HL-60/S4 treated with phorbol 12-myristate 13-acetate at 8.2 ng/mL for 4 days and 3 days (cell line): Measurements from ENCODE around the gene NR1D2.
"Not testable (repeated sequence)": the region's sequence is repeated elsewhere in the genome, so short reads cannot be mapped to it uniquely, and the experiment has no call there.

Experiments
- in situ Hi-C: fragments of 300-500 bp; cut with MboI; formaldehyde crosslinking; loops from 2 replicates; pipeline ENCODE4 v1.15.0; 2022; ENCODE audit warnings: low sequenced_read_pairs

The NR1D2 gene

DNA sequence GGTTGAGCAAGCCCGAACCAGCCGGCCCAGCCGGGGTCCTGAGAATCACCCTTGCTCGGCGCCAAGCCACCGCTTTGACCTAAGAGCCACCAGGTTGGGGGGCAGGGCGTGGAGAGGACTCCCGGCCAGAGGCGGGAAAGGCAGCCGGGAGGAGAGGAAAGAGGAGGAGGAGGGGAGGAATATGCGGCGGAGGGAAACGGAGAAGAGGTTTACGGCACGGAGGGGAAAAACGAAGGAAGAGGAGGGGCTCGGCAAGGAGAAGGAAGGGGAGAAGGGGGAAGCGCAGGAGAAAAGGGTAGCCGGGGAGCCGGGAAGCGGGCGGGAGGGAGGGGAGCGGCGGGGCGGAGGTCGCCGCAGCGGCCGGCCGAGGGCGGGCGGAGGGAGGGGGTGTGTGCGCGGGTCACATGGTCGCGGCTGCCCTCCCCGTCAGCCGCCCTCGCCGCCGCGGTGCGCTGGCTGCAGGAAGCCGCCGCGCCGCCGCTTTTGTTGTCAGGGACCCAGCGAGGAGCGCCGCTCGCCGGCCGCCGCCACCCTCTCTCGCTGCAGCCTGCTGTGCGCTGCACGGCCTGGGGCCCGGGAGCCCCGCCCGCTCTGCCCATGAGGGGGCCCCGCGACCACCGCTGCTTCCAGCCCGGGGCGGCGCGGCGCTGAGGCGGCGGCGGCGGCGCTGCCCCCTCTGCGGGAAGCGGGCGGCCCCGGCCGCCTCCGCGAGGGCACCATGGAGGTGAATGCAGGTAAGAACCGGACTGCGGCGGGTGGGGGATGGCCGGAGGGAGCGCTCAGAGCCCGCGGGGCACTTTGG, at the start of gene NR1D2:
Gene NR1D2, plus strand, starts transcription at position 426 of the 802 bp plus-strand sequence. Its CDS starts 293 bp downstream, at position 719.
- in situ Hi-C loops = no loop called here

GRCh38 chr3:23900744-23901143, 44.3 kb upstream of the NR1D2 start:
- in situ Hi-C loops = no loop called here

DNA sequence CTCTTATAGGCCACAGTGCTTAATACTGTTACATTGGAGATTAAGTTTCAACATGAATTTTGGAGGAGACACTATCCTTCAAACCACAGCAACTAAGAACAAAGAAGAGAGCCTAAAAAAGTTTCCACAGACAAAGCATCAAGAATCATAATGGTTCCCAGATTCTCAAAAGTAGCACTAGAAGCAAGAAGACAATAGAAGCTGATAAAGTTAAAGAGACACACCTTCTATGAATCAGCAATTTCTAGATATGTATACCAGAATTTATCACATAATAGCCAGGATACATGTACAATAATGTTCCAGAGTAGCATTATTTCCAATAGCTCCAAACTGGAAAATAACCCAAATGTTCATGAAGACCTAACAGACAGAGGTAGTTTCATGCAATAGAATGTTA, 40.5 kb upstream of the NR1D2 start:
- in situ Hi-C loops = no loop called here

DNA sequence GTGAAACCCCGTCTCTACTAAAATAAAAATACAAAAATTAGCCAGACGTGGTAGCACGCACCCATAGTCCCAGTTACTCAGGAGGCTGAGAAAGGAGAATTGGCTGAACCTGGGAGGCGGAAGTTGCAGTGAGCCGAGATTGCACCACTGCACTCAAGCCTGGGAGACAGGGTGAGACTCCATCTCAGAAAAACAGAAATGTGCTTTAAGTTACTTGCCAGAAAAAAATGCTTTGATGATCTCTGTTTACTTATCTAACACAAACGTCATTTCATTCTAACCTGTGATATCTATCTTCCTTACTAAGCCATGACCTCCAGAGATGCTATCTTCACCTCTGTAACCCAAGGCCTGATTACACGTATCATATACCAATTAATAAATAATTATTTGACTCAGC, 35.7 kb upstream of the NR1D2 start:
- in situ Hi-C loops = no loop called here

DNA sequence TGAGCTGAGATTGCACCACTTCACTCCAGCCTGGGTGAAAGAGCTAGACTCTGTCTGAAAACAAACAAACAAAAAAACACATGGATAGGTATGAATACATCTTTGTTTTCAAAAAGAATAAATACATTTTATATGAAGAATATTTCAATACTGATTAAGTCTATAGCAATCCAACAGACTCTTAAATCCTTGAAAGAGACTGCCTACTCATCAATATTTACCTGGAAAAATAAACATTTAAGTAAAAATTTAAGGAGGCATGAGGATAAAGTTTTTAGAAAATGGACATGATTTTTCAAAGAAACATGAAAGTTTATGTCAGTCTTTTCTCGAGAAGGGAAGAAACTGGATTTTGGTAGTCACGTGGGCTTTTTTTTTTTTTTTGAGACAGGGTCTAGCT, 33.7 kb upstream of the NR1D2 start:
- in situ Hi-C loops = no loop called here

- in situ Hi-C loops = not testable (repeated sequence)
These were observed 32.8 kb upstream of the NR1D2 start for GRCh38 chr3:23912335-23912734.

DNA sequence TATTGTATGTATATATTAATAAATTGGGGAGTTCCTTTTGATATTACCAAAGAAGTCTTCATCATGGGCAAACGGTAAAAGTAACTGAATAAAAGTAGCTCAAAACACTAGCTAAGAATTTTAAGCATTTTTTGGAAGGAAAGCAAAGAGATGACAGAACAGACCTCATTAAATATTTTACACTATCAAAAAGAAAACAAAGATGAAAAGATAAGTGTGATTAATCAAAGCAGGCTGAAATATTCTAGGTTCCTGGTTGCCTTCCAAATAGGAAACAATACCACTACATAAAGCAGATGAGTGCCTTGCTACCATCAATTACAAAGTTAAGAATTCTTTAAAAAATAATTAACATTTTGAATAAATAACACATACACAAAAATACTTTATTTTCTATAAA, 31.9 kb upstream of the NR1D2 start:
- in situ Hi-C loops = no loop called here

DNA sequence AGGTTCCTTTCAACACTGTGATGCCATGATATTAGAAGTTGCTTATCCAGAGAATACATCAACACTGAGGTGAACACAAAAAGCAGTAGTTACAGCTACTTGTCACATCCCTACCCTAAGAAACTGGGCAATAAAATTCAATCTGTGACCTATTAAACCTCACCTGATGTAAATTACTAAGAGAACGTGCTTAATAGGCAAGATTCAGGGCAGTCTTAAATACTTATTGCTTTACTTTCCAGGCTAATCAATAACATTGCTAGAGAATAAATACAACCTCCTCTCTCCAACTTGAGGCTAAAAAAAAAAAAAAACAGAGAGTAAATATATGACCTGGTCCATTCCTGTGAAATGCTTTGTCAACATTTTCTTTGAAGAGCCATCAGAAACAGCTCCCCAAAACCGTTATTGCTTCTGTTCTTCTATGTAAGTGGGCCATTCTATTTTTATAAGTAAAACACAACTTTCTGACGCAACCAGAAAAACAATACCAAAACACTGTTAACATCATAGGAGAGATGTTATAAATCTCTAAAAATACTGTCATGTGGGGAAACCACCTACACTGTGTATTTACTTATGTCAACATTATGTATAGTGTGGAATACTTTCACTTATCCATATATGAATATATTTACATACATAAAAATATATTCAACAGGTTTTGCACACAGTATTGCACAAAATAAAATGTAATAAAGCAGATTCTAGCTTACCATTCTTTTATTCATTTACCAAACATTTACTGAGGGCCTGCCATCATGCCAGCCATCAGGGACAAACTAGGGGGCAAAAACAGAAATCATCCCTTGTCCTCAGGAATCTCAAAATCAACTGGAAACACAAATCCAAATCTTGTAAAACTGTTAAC, 31.0 kb upstream of the NR1D2 start:
- in situ Hi-C loops = no loop called here

GRCh38 chr3:23915537-23916108, 29.5 kb upstream of the NR1D2 start:
- in situ Hi-C loops = no loop called here

- in situ Hi-C loops = no loop called here
These were observed 28.8 kb upstream of the NR1D2 start for GRCh38 chr3:23916152-23916885.

- in situ Hi-C loops = no loop called here
These were observed 28.0 kb upstream of the NR1D2 start, which contains the start of the genes NKIRAS1 and RPL15 for GRCh38 chr3:23916886-23917678. NKIRAS1 (minus strand) TSS chr3:23916990; CDS start chr3:23910904, 6,086 bp downstream. RPL15 (plus strand) TSS chr3:23917132; CDS start chr3:23917860, 728 bp downstream.

- in situ Hi-C loops = not testable (repeated sequence)
These were observed 27.3 kb upstream of the NR1D2 start for GRCh38 chr3:23917679-23918303.

DNA sequence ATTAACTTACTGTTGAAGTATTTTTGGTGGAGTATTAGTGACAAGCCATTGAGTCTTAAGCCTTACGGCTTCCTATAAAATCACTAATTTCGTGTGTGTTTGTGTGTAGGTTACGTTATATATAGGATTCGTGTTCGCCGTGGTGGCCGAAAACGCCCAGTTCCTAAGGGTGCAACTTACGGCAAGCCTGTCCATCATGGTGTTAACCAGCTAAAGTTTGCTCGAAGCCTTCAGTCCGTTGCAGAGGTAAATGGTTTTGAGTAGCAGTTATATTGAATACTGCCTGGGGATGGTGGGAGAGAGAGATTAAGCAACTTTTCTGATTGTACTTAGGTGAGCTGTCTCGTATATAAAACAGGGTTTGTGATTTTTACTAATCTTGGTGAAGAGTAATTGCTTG, 26.8 kb upstream of the NR1D2 start:
- in situ Hi-C loops = not testable (repeated sequence)

GRCh38 chr3:23919628-23920027, 25.5 kb upstream of the NR1D2 start:
- in situ Hi-C loops = no loop called here

- in situ Hi-C loops = no loop called here
These were observed 24.9 kb upstream of the NR1D2 start for GRCh38 chr3:23920151-23920655.

- in situ Hi-C loops = no loop called here
These were observed 24.0 kb upstream of the NR1D2 start for GRCh38 chr3:23921052-23921511.

DNA sequence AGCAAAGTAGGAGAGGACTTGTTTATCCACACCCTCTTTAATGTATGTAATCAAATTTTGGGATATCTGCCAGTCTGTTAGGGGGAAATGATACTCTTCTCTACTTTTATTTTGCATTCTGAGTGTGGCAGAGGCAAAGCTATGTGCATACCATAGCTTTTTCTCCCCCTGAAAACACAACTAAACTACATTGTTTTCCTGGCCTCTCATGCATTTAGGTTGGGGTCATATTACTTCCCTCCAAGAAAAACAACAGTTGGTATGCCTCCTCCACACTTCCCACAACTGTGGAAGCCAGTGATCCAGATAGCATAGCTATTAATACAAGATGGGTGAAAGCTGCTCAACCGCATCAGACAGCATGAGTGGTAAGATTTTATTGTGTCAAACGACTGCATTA, 21.3 kb upstream of the NR1D2 start:
- in situ Hi-C loops = no loop called here

GRCh38 chr3:23926246-23926645, 18.8 kb upstream of the NR1D2 start:
- in situ Hi-C loops = no loop called here

- in situ Hi-C loops = no loop called here
These were observed 18.4 kb upstream of the NR1D2 start for GRCh38 chr3:23926736-23927135.
